HCT116 (cell line): Measurements from ENCODE around the gene TUBB1.

ENCODE experiments used
- ATF3 ChIP-seq: IDR thresholded peaks from 2 replicates; pipeline ENCODE4 v1.6.1; 2012
- CBX3 ChIP-seq: IDR thresholded peaks from 2 replicates; pipeline ENCODE4 v1.6.1; 2012; ENCODE audit warnings: low read depth
- CEBPB ChIP-seq: IDR thresholded peaks from 2 replicates; pipeline ENCODE4 v1.6.1; 2012; ENCODE audit warnings: low read depth
- CTCF ChIP-seq, 3 experiments: fragments of 200-600 bp in 1 of 3; sonication (generic) in 1 of 3; IDR thresholded peaks in 2 of 3; conservative IDR thresholded peaks in 1 of 3; 2 replicates each; pipeline ENCODE4 v1.5.1; 2012 to 2017; ENCODE audit warnings: low read depth in 2 of 3, low read length in 2 of 3, antibody characterized with exemption in 1 of 3, borderline replicate concordance in 1 of 3, control low read depth in 1 of 3, mild to moderate bottlenecking in 1 of 3, mixed read lengths in 1 of 3, mixed run types in 1 of 3, moderate library complexity in 1 of 3; ENCODE audit not compliant: insufficient read depth in 1 of 3
- EGR1 ChIP-seq: IDR thresholded peaks from 2 replicates; pipeline ENCODE4 v1.6.1; 2012; ENCODE audit warnings: low read depth
- EZH2phosphoT487 ChIP-seq: fragments of 200-600 bp; IDR thresholded peaks from 2 replicates; pipeline ENCODE4 v1.6.1; 2018; ENCODE audit warnings: antibody characterized with exemption, borderline replicate concordance
- MAX ChIP-seq: IDR thresholded peaks from 2 replicates; pipeline ENCODE4 v1.6.1; 2012
- POLR2A ChIP-seq: IDR thresholded peaks from 2 replicates; pipeline ENCODE4 v1.7.0; 2011; ENCODE audit warnings: borderline replicate concordance; ENCODE audit not compliant: insufficient read depth, insufficient read length; ENCODE audit errors: extremely low read depth
- POLR2AphosphoS5 ChIP-seq: IDR thresholded peaks from 2 replicates; pipeline ENCODE4 v1.6.1; 2011; ENCODE audit warnings: mild to moderate bottlenecking, low read depth, low read length, moderate library complexity
- REST ChIP-seq: IDR thresholded peaks from 2 replicates; pipeline ENCODE4 v1.6.1; 2012; ENCODE audit warnings: low read depth
- SIN3A ChIP-seq: IDR thresholded peaks from 2 replicates; pipeline ENCODE4 v1.6.1; 2012; ENCODE audit warnings: low read depth
- TCF7L2 ChIP-seq: IDR thresholded peaks from 2 replicates; pipeline ENCODE4 v1.7.0; 2011; ENCODE audit warnings: borderline replicate concordance, inconsistent platforms; ENCODE audit not compliant: insufficient read depth, insufficient read length; ENCODE audit errors: extremely low read depth
- ZBTB33 ChIP-seq: IDR thresholded peaks from 2 replicates; pipeline ENCODE4 v1.6.1; 2011; ENCODE audit warnings: mild to moderate bottlenecking, low read length, moderate library complexity; ENCODE audit not compliant: insufficient replicate concordance; ENCODE audit errors: extremely low read depth
- ZFX ChIP-seq: fragments of 450-650 bp; IDR thresholded peaks from 2 replicates; pipeline ENCODE4 v1.6.1; 2017

- TF ChIP-seq EZH2phosphoT487 (no peak), POLR2AphosphoS5 (no peak), CTCF (IDR thresholded peaks at IDR 0.05 in 2 of 3, conservative IDR thresholded peaks at IDR 0.05 in 1 of 3; ENCODE audit: borderline replicate concordance in 1 of 3, insufficient read depth in 1 of 3, low read depth in 2 of 3, low read length in 2 of 3) (no peak), REST (no peak), EGR1 (no peak), ZFX (no peak), SIN3A (no peak), POLR2A (no peak), ZBTB33 (no peak), MAX (no peak), CBX3 (no peak), ATF3 (no peak), TCF7L2 (no peak), CEBPB (no peak)
Measured at GRCh38 chr20:59027741-59028320, 8.6 kb downstream of the TUBB1 start.
